Measurements from ENCODE around the gene PODXL.
"Not testable (repeated sequence)": the region's sequence is repeated elsewhere in the genome, so short reads cannot be mapped to it uniquely, and the experiment has no call there.

Gene PODXL

DNA sequence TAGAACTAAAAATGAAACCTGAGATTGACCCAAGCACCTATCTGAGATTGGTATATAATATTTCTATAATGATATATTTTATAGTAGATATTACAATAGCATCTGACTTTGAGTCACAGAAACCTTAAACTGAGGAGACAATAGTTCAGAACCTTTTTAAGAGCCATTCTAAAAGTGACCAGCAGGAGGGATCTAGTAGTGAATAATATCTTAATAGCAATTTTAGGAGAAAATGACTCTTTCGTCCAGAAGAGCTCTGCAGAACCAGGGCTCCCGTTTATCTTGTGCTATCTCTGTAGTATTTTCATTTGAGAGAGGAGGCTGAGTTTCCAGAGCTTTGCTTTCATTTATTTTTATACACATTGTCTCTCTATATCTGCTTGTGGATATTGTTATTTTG, 68.1 kb downstream of the PODXL start:
- no peak for DNase-seq

DNA sequence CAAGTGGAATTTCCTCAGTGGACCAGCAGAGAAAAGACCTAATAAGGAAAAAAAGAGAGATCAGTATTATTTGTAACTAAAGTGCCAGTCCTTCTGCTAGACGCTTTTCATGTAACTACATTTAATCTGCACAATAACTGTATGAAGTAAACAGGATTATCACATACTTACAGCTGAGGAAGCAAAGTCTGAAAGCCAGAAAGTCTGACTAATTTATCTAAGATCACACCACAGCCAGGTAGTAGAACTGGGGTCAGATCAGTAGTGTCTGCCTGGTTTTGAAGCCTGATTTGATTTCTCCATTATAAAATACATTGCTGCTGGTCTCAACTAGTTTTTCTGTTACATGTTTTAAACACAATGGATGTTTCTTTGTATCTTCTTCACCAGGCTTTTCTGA, 69.2 kb downstream of the PODXL start:
- DNase-seq, result no peak

DNA sequence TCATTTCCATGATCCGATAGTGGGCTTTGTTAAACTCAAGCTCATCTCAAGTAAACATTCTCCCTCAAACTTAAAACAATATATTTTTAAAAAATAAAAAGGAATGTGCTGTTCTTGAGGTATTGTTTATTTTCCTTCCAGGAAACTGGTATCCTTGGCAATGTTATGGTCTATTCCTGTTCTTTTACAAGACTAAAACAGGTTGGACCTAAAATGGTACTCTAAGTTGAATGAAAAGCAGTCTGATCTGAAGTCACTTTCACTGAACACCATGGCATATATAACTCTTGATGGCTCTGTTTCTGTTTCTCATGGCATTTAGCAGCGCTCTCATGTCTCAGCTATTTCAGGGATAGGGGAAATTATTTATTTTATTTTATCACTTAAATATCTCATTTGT, 70.1 kb downstream of the PODXL start:
- DNase-seq, result no peak

DNA sequence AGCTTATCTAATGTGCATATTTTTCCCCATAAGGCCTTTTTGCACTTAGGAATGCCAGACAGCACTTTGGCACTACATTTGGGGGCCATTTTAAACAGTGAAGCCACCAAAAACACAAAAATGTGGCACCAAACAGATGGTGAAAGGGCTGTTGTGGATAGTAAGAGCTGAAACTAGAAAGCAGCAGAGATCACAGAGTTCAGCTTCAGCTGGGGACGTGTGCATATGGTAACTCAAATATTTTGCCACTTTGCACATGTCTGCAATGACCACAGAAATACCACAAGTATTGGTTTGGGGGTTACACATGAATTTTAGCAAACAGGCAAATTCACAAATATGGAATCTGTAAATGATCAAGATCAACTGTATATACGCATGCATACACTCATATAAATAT, 72.8 kb downstream of the PODXL start:
- no peak for DNase-seq

DNA sequence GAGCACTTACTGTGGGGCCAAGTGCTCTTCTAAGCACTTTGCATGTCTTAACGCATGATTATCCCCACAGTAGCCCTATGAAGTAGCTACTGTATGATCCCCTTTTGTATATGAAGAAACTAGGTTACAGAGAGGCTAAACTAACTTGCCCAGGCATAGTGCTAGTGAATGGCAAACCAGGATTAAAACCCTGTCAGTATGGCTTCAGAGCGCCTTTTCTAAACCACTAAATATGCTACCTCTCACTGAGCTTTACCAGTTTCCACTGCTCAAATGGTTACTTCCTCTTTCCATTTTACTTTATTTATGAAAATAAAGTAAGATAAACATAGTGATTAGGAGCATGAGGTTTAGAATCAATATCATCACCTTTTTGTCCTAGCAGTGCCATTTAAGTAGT, 73.6 kb downstream of the PODXL start:
- no peak for DNase-seq

DNA sequence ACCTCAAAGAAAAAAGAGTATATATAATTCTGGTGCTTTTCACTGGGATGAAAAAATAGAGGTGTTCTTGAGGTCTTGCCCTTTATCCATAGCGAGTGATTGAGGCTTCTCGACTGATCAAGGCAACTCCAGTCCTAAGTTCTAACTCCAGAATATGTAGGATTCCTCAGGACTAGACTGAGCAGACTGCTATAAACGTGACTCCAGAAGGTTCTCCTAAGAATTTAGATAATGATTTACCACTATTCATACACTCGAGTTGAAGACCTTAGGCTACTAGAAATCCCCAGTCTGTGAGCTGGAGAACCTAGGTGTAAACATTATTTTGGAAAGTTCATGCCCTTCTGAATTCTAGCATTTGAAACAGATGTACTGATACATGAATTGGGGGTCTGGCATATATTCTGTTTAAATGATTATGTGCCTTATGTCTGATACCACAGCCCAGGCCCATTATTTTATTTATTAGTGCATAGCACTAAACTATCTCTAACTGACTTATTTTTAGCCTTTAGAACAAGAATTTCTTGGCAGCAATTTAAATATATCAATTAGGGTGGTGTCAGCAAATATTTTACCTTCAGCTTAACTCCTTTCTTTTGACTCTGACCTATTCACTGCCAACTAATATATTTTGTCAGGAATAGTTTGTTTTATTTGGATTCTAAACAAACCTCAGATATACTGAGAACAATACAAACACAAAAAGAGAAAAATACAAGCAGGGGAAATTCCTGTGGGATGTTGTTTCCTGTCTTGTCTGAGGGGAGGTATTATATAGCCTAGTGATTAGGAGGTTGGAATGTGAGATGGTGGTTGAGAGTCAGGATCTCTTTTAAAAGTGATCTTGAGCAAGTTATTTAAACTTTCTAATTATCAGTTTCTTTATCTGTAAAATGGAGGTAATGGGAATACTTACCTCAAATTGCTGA, 75.8 kb downstream of the PODXL start:
- no peak for DNase-seq

DNA sequence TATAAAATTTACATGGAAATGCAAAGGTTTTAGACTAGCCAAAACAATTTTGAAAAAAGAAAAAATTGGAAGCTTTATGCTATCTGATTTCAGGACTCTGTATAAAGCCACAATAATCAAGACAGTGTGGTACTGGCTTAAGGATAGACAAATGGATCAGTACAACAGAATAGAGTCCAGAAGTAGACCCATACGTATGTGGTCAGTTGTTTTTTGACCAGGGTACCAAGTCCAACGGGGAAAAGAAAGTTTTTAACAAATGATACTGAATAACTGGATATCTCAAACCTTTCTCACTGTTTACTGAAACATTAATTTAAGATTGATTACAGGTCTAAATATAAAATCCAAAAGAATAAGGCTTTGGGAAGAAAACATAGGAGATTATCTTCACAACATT, 79.7 kb downstream of the PODXL start:
- DNase-seq, result no peak

DNA sequence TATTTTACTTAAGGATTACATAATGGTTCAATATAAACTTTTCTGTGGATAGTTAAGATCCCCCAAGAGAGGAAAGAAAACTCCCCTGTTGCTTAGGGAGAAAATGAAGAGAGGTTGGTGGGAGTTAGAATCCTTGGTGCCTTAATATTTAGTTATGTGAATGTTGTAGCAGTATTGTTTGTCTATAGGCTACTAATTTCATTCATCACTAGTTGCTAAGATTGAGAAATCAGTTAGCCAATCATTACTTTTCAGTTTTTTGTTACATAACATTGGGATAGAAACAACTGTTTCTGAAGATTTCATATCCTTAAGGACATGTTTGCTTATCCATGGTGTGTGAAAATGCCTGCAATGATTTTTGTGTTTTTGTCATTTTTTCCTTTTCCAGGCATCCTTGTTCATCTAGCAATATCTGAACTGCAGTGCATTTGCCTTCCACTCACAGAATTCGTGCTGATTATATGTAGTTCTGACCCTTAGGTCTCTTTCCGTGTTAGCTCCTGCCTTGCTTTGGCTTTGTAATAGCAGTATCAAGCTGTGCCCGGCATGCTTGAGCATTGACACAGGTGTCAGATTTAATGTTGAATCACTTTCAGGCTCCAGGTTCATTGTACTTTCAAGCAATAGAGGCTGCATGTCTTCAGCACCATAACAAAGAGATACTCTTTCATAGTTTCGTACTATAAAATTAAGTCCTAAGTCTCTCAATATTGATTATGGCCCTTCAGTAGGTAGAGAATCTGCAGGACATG, 85.0 kb downstream of the PODXL start:
- DNase-seq, result no peak

DNA sequence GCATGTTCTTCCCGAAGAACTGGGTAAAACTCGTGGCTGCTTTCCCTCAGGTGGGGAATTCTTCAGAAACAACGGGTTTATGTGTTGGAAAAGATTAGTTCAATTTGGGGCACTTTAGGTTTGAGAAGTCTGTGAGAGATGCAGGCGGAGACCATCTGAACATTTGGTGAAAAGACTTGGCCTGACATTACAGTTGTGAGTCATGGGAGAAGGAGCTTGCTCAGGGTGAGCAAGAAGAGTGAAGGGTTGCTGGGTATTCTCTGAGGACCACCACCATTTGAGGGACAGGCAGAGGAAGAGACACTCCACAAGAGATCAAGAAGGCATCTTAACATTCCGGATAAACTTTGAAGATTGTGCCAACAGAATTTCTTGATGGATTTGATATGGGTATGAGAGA, 88.6 kb downstream of the PODXL start:
- no peak for DNase-seq

DNA sequence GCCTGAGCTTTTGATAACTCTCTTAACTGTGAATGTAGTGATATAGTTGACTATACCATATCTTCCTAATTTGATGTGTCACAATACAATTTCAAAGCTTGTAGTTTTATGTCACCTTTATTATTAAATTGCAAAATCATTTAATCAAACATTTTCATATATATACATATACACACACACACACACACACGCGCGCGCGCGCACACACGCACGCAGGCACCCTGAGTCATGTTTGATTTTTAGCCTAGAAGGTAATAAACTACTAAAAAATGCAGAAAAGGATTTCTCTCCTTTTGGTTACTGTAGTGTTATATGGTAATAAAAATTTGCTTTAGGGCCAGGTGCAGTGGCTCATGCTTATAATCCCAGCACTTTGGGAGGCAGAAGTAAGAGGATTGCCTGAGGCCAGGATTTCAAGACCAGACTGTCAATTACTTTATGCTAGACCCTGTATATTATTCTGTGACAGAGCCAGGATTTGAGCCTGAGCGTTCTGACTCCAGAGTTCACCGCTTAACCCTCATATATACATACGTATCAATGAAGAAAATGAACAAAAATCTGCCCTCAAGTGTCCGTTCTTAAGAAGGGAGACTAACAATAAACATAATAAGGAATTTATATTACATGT, 89.6 kb downstream of the PODXL start:
- DNase-seq, result no peak

DNA sequence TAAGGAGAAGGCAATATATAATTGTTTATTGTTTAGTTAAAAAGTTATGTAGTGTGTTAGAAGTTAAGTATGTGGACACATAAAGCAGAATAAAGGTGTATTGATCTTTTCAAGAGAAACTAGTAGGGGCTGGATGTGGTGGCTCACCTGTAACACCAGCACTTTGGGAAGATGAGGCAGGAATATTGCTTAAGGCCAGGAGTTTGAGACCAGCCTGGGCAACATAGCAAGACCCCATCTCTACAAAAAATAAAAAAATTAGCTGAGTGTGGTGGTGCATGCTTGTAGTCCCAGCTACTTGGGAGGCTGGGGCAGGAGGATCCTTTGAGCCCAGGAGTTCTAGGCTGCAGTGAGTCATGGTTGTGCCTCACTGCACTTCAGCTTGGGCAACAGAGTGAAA, 93.7 kb downstream of the PODXL start:
- not testable (repeated sequence) for DNase-seq

DNA sequence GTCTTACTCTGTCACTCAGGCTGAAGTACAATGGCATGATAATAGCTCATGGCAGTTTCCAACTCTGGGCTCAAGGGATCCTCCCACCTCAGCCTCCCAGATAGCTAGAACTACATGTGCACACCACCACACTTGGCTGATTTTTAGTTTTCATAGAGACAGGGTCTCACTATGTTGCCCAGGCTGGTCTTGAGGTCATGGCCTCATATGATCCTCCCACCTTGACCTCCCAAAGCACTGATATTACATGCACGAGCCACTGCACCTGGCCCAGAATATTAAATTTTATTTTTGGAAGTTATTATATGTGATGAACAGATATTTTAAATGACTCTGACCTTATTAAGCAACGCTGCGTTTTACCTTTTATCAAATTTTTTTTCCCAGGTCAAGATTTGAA, 94.4 kb downstream of the PODXL start:
- no peak for DNase-seq

DNA sequence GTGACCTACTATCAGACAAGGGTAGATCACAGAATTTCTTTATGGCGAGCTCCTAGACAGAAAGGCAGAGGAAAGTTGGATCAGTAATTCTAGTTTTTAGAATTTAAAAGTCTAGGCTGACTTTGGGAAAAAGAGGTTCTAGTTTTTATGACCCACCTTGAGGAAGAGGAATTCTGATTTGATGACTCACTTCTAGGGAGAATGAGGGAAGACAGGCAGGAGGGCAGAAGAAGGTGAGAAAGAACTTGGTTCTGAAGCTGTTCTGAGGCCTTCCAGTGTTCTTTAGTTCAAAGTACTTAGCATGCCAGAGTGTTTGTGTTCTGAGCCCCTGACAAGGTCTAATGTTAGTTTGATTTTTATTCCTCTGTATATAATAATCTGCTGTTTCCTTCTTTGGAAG, 97.2 kb downstream of the PODXL start:
- no peak for DNase-seq

DNA sequence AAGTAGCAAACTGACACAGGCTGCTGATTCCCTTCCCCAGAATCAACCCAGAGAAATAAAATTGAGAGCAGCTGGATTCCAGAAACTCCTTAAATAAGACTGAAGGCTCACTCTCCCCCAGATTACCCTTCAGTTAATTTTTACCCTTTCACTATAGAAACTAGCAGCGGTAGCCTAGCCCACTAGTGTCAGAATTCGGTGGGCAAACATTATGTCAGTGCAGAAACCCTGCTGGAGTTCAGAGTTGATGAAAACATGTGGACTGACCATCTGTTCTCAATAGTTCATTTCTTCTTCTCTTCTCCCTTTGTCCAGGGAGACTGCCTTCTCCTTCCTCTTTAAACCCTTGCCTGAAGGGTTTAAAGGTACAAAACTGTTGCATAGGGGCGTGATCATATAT, 100.1 kb downstream of the PODXL start:
- DNase-seq, result no peak

DNA sequence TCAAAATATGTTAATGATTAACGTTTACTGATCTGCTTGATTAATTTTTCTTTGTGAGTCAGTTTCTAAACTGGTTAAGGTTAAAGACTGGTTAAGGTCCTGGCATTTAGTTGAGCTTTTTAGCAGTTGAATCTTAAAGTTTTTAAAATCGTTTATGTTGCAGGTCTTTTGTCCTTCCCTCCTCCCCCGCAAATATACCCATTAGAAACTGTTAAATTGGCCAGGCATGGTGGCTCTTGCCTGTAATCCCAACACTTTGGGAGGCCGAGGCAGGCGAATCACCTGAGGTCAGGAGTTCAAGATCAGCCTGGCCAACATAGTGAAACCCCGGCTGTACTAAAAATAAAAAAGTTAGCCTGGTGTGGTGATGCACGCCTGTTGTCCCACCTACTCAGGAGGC, 100.9 kb downstream of the PODXL start:
- no peak for DNase-seq

DNA sequence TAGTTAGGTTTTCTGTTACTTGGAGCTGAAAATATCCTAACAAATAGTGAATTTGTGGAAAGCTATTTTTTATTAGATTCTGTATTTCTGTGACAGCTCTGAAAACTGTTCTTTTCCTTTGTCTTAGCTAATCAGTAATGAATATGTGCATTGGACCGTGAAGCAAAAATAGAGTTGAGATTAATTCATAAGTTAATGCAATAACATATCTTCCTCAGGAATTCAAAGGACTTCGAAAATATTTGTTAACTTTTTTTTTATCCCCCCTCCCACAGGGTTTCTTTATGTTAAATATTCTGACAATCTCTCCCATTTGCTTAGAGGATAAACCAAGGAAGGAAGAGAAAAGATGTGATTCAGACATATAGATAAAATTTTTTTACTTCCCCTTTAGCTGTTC, 101.4 kb downstream of the PODXL start:
- no peak for DNase-seq

DNA sequence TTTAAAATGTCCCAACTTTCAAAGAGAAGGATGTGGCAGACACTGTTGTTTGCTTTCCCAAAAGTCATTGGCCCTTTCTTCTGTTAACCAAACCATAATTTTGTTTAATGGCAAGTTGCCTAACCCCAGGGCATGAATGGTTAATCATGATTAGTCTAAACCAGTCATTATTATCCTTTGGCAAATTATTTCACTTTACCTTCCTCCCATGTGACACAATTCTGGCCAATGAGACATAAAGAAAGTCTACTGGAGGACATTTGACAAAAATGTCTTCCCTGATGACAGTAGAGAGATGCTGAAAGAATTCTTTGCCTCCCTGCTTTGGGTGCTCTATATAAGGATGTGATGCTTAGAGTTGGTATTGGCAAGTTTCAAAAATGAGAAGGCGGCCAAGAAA, 101.9 kb downstream of the PODXL start:
- no peak for DNase-seq

Data from GF-D8 (cell line).